IMR-90 (cell line): ENCODE measurements around the gene AKIP1. TPM values are rescaled to one million over a fixed set of nuclear protein-coding genes. Genes with fewer than 3 reads are reported as not detected.

Source experiments
- ATAC-seq: fragments of 200-7000 bp; cut with Tn5 transposase; 2 replicates; pipeline ENCODE4 v1.9.1; 2020; ENCODE audit warnings: low read depth, mild to moderate bottlenecking, moderate library complexity
- BruUV-seq: library from RNA; stranded (reverse); fragments of 400-500 nt; replicated peaks from 2 replicates; lab custom pipeline; 2021; lab: Mats Ljungman, UMichigan
- CTCF ChIA-PET: fragments of 300-600 bp; formaldehyde crosslinking; extraction: SDS; loops from one replicate; lab custom pipeline; 2021; ENCODE audit warnings: antibody characterized with exemption; lab: Yijun Ruan, JAX
- POLR2A ChIA-PET: fragments of 300-600 bp; sonication (Branson Sonifier 250); formaldehyde crosslinking; loops from one replicate; lab custom pipeline; 2022; ENCODE audit warnings: antibody characterized with exemption; ENCODE audit not compliant: unreplicated experiment; lab: Charles Lee
- DNase-seq: peaks from one replicate; pipeline ENCODE4 v3.0.0; 2013
- H2AFZ ChIP-seq: replicated peaks from 2 replicates; pipeline ENCODE3; 2013; ENCODE audit warnings: low read length, mild to moderate bottlenecking; ENCODE audit not compliant: poor library complexity
- H2AK5ac ChIP-seq: 2 replicates; pipeline ENCODE4 v1.6.1; 2013; ENCODE audit warnings: low read depth, low read length, inconsistent platforms
- H2AK9ac ChIP-seq: replicated peaks from 2 replicates; pipeline ENCODE3; 2013; ENCODE audit warnings: mild to moderate bottlenecking, low read depth, low read length, moderate library complexity; ENCODE audit not compliant: poor library complexity
- H2BK120ac ChIP-seq: 2 replicates; pipeline ENCODE4 v1.6.1; 2013; ENCODE audit warnings: low read depth, low read length, inconsistent platforms
- H2BK15ac ChIP-seq: 3 replicates; pipeline ENCODE4 v1.6.1; 2013; ENCODE audit warnings: low read depth, low read length, inconsistent platforms
- H2BK20ac ChIP-seq: 2 replicates; pipeline ENCODE4 v1.6.1; 2013; ENCODE audit warnings: low read depth, mild to moderate bottlenecking, inconsistent platforms, low read length, moderate library complexity
- H2BK5ac ChIP-seq: 2 replicates; pipeline ENCODE4 v1.6.1; 2013; ENCODE audit warnings: mild to moderate bottlenecking, low read depth, low read length, inconsistent platforms; ENCODE audit not compliant: poor library complexity, severe bottlenecking
- H3K14ac ChIP-seq: replicated peaks from 2 replicates; pipeline ENCODE4 v1.6.1; 2013; ENCODE audit warnings: low read depth, low read length, inconsistent platforms
- H3K18ac ChIP-seq: 2 replicates; pipeline ENCODE4 v1.6.1; 2013; ENCODE audit warnings: low read depth, low read length, control low read depth
- H3K23ac ChIP-seq: 2 replicates; pipeline ENCODE4 v1.6.1; 2013; ENCODE audit warnings: low read depth, low read length, inconsistent platforms
- H3K27ac ChIP-seq: 2 replicates; pipeline ENCODE4 v1.5.1; 2013; ENCODE audit warnings: mild to moderate bottlenecking, control low read depth, low read length; ENCODE audit not compliant: insufficient read depth
- H3K27me3 ChIP-seq: 2 replicates; pipeline ENCODE4 v1.6.1; 2013; ENCODE audit warnings: low read length; ENCODE audit not compliant: control insufficient read depth, insufficient read depth
- H3K36me3 ChIP-seq: 2 replicates; pipeline ENCODE4 v1.6.1; 2013; ENCODE audit warnings: low read length, mixed read lengths; ENCODE audit not compliant: control insufficient read depth, insufficient read depth
- H3K4ac ChIP-seq: 2 replicates; pipeline ENCODE4 v1.6.1; 2013; ENCODE audit warnings: low read depth, low read length, inconsistent platforms
- H3K4me1 ChIP-seq: 2 replicates; pipeline ENCODE4 v1.6.1; 2013; ENCODE audit warnings: low read length, mixed read lengths; ENCODE audit not compliant: control insufficient read depth, insufficient read depth
- H3K4me2 ChIP-seq: 2 replicates; pipeline ENCODE4 v1.6.1; 2013; ENCODE audit warnings: low read depth, mild to moderate bottlenecking, control low read depth, low read length, moderate library complexity
- H3K4me3 ChIP-seq: 2 replicates; pipeline ENCODE4 v1.5.1; 2013; ENCODE audit warnings: low read depth, mild to moderate bottlenecking, control low read depth, low read length, moderate library complexity; ENCODE audit not compliant: insufficient read depth
- H3K56ac ChIP-seq: 2 replicates; pipeline ENCODE4 v1.6.1; 2013; ENCODE audit warnings: low read length, inconsistent platforms; ENCODE audit not compliant: insufficient read depth; ENCODE audit errors: extremely low read depth
- H3K79me1 ChIP-seq, 2 experiments: 2 replicates each; pipeline ENCODE4 v1.6.1; 2013; ENCODE audit warnings: low read length in 2 of 2, inconsistent platforms in 1 of 2, low read depth in 1 of 2
- H3K9ac ChIP-seq: 2 replicates; pipeline ENCODE4 v1.6.1; 2013; ENCODE audit warnings: low read depth, low read length, control low read depth
- H3K9me1 ChIP-seq: 2 replicates; pipeline ENCODE4 v1.6.1; 2013; ENCODE audit warnings: low read length, inconsistent platforms; ENCODE audit not compliant: insufficient read depth
- H3K9me3 ChIP-seq: 2 replicates; pipeline ENCODE4 v1.6.1; 2013; ENCODE audit warnings: low read length; ENCODE audit not compliant: control insufficient read depth, insufficient read depth
- H4K20me1 ChIP-seq: 2 replicates; pipeline ENCODE4 v1.6.1; 2013; ENCODE audit warnings: low read length, inconsistent platforms; ENCODE audit not compliant: insufficient read depth
- H4K5ac ChIP-seq: 2 replicates; pipeline ENCODE4 v1.6.1; 2013; ENCODE audit warnings: mild to moderate bottlenecking, low read depth, low read length, control low read depth
- H4K8ac ChIP-seq, 2 experiments: 2 replicates each; pipeline ENCODE4 v1.6.1; 2013; ENCODE audit warnings: low read depth in 2 of 2, low read length in 2 of 2, control low read depth in 1 of 2, inconsistent platforms in 1 of 2
- H4K91ac ChIP-seq: 2 replicates; pipeline ENCODE4 v1.6.1; 2013; ENCODE audit warnings: low read depth, low read length, inconsistent platforms; ENCODE audit not compliant: insufficient read depth
- BHLHE40 ChIP-seq: fragments of 150-350 bp; IDR thresholded peaks from 2 replicates; pipeline ENCODE4 v1.6.1; 2016; ENCODE audit warnings: mild to moderate bottlenecking, low read depth, low read length
- CEBPB ChIP-seq: IDR thresholded peaks from 2 replicates; pipeline ENCODE4 v1.6.1; 2012; ENCODE audit warnings: low read depth, low read length, improper control_type of control experiment
- CHD1 ChIP-seq: IDR thresholded peaks from 2 replicates; pipeline ENCODE4 v1.6.1; 2012; ENCODE audit warnings: low read depth, low read length, improper control_type of control experiment
- CTCF ChIP-seq: conservative IDR thresholded peaks from 2 replicates; pipeline ENCODE4 v1.5.1; 2012; ENCODE audit warnings: mild to moderate bottlenecking, low read depth, low read length, improper control_type of control experiment
- FOS ChIP-seq: fragments of 150-350 bp; IDR thresholded peaks from 2 replicates; pipeline ENCODE4 v1.6.1; 2016; ENCODE audit warnings: low read depth, low read length
- MAFK ChIP-seq: IDR thresholded peaks from 2 replicates; pipeline ENCODE4 v1.6.1; 2012; ENCODE audit warnings: low read depth, low read length, improper control_type of control experiment
- MAZ ChIP-seq: IDR thresholded peaks from 2 replicates; pipeline ENCODE4 v1.6.1; 2012; ENCODE audit warnings: low read depth, mild to moderate bottlenecking, low read length, improper control_type of control experiment, moderate library complexity, borderline replicate concordance
- MXI1 ChIP-seq: IDR thresholded peaks from 2 replicates; pipeline ENCODE4 v1.6.1; 2012; ENCODE audit warnings: low read depth, mild to moderate bottlenecking, low read length, moderate library complexity, borderline replicate concordance
- NFE2L2 ChIP-seq: fragments of 150-350 bp; IDR thresholded peaks from 2 replicates; pipeline ENCODE4 v1.6.1; 2016; ENCODE audit warnings: low read depth, mild to moderate bottlenecking, low read length
- POLR2A ChIP-seq: IDR thresholded peaks from 2 replicates; pipeline ENCODE4 v1.6.1; 2012; ENCODE audit warnings: mild to moderate bottlenecking, low read depth, low read length
- RAD21 ChIP-seq: IDR thresholded peaks from 2 replicates; pipeline ENCODE4 v1.6.1; 2012; ENCODE audit warnings: low read length, improper control_type of control experiment
- RCOR1 ChIP-seq: IDR thresholded peaks from 2 replicates; pipeline ENCODE4 v1.6.1; 2012; ENCODE audit warnings: mild to moderate bottlenecking, low read length, improper control_type of control experiment; ENCODE audit not compliant: insufficient replicate concordance
- RFX5 ChIP-seq: IDR thresholded peaks from 2 replicates; pipeline ENCODE4 v1.8.0; 2012; ENCODE audit warnings: low read depth, mild to moderate bottlenecking, low read length, moderate library complexity
- SMC3 ChIP-seq: fragments of 150-350 bp; IDR thresholded peaks from 2 replicates; pipeline ENCODE4 v1.6.1; 2016; ENCODE audit warnings: low read depth, mild to moderate bottlenecking, antibody characterized with exemption, low read length, moderate library complexity
- USF2 ChIP-seq: fragments of 150-350 bp; IDR thresholded peaks from 2 replicates; pipeline ENCODE4 v1.6.1; 2017; ENCODE audit warnings: mild to moderate bottlenecking, antibody characterized with exemption, low read length, low read depth
- WGBS, 2 experiments: methylation state at CpG; one replicate each; pipeline versions ENCODE4 v1.1.5 to v1.1.7; 2013; ENCODE audit warnings: missing lambda C conversion rate in 2 of 2; ENCODE audit not compliant: insufficient read length in 1 of 2; ENCODE audit errors: extremely low coverage in 2 of 2; 5-methylcytosine and 5-hydroxymethylcytosine counted together
- dilution Hi-C: fragments of 300-500 bp; cut with HindIII; formaldehyde crosslinking; loops from one replicate; pipeline ENCODE4 v1.14.3; 2018; ENCODE audit warnings: low sequenced_read_pairs; ENCODE audit not compliant: unreplicated experiment
- in situ Hi-C: fragments of 300-500 bp; cut with MboI; formaldehyde crosslinking; loops from 3 replicates; pipeline ENCODE4 v1.14.3; 2019; ENCODE audit warnings: low sequenced_read_pairs, inconsistent platforms, mixed read lengths
- intact Hi-C: fragments of 100-400 bp; cut with micrococcal nuclease; formaldehyde crosslinking; loops from 2 replicates; pipeline ENCODE4 v1.10.0; 2022
- polyA plus RNA-seq, 3 experiments: library from polyadenylated mRNA; depleted of rRNA; stranded (reverse); fragments of >200 nt; gene quantifications; 2 replicates each; pipeline ENCODE4 v1.2.3, GENCODE V29; 2012; ENCODE audit warnings: low replicate concordance in 1 of 3
- total RNA-seq: library from RNA; depleted of rRNA; stranded (reverse); fragments of >200 nt; gene quantifications from 2 replicates; pipeline ENCODE4 v1.2.3, GENCODE V29; 2012
- TF ChIP-seq, protein P1 (sequence below): fragments of 150-350 bp; IDR thresholded peaks from 2 replicates; pipeline ENCODE4 v1.6.1; 2016; ENCODE audit warnings: low read depth, mild to moderate bottlenecking, low read length, moderate library complexity, borderline replicate concordance

AKIP1 gene
- total and polyA plus RNA-seq, 2 of the 4 experiments (the other 2 are of a cell fraction): 33.9 to 36.0 TPM

- Histone ChIP-seq H4K5ac (no peak overlapping the region), H4K8ac (no peak overlapping the region; a peak in 1 of 4 replicates), H3K9me1 (peaks cover 19% of the 10 kb centered on the region; the same call in 1 of the 2 replicates), H3K4me3 (no peak overlapping the region), H2BK120ac (no peak overlapping the region), H3K36me3 (peaks cover 17% of the 10 kb centered on the region), H4K20me1 (peaks cover 3% of the 10 kb centered on the region; the same call in 1 of the 2 replicates), H2BK20ac (no peak overlapping the region), H3K56ac (no peak overlapping the region), H4K91ac (peak overlapping the region; percentile 9), H2AK5ac (peak overlapping the region; percentile 92; the same call in 1 of the 2 replicates), H3K4ac (peak overlapping the region; percentile 54; the same call in 1 of the 2 replicates), H3K4me2 (no peak overlapping the region; the same call in 1 of the 2 replicates), H2AK9ac (no peak overlapping the region), H3K14ac (no peak overlapping the region), H3K79me1 (peaks cover 36 to 61% of the 10 kb centered on the region in 2 experiments), H2BK5ac (no peak overlapping the region), H3K4me1 (peaks cover 22% of the 10 kb centered on the region), H3K27ac (peak overlapping the region; percentile 36; the same call in 1 of the 2 replicates), H3K18ac (no peak overlapping the region), H2BK15ac (peak overlapping the region; percentile 49; the same call in 1 of the 3 replicates), H3K23ac (0 out of 2 replicates have a peak overlapping the region, but pooled peaks have one; percentile 11), H3K9me3 (no peaks in the 10 kb centered on the region), H2AFZ (no peak overlapping the region), H3K27me3 (no peaks in the 10 kb centered on the region), H3K9ac (no peak overlapping the region; the same call in 1 of the 2 replicates)
- no peak for TF ChIP-seq NFE2L2
- no peak for TF ChIP-seq USF2
- no peak for TF ChIP-seq FOS
- TF ChIP-seq MAFK: no peak
- TF ChIP-seq, protein P1, sequence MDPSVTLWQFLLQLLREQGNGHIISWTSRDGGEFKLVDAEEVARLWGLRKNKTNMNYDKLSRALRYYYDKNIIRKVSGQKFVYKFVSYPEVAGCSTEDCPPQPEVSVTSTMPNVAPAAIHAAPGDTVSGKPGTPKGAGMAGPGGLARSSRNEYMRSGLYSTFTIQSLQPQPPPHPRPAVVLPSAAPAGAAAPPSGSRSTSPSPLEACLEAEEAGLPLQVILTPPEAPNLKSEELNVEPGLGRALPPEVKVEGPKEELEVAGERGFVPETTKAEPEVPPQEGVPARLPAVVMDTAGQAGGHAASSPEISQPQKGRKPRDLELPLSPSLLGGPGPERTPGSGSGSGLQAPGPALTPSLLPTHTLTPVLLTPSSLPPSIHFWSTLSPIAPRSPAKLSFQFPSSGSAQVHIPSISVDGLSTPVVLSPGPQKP: no peak
- TF ChIP-seq SMC3: no peak
- no peak for TF ChIP-seq CHD1
- no peak for TF ChIP-seq MXI1
- no peak for TF ChIP-seq RAD21
- TF ChIP-seq POLR2A: no peak
- no peak for TF ChIP-seq RCOR1
- no peak for TF ChIP-seq MAZ
- no peak for TF ChIP-seq RFX5
- TF ChIP-seq BHLHE40: no peak
- TF ChIP-seq CTCF: no peak
- no peak for TF ChIP-seq CEBPB
- intact Hi-C loops (loop anchor here (1.0 to 10.0 kb wide), 5 partner anchors 87 to 593 kb away; a partner anchor contains a TSS), dilution Hi-C loops (no loop called here), in situ Hi-C loops (loop anchor here (5.0 kb wide), 2 partner anchors 43 to 223 kb away; no protein-coding TSS in a partner anchor)
- ATAC-seq: no peak
- WGBS, 2 experiments: no CpG with 5 or more reads among the region's 4 CpGs
- ChIA-PET POLR2A (interaction anchor here (0.6 to 2.0 kb wide), 3 partner anchors 45 to 162 kb away, joined by 3 to 4 read pairs (median 3); no protein-coding TSS in a partner anchor), CTCF (interaction anchor here (1.1 to 1.8 kb wide), 4 partner anchors 27 to 223 kb away, joined by 3 to 8 read pairs (median 4); no protein-coding TSS in a partner anchor)
- no TSS peak for BruUV-seq
- no peak for DNase-seq
These were observed 3.7 kb downstream of the AKIP1 start for GRCh38 chr11:8914661-8915018.
